HUES64 (cell line): ENCODE data around the gene VPREB3.

Experiments used
- H3K27ac ChIP-seq: 2 replicates; pipeline ENCODE4 v1.7.0; 2013; ENCODE audit warnings: low read depth, low read length, inconsistent platforms
- H3K27me3 ChIP-seq: 2 replicates; pipeline ENCODE4 v1.6.1; 2013; ENCODE audit warnings: mild to moderate bottlenecking, low read length; ENCODE audit not compliant: insufficient read depth
- H3K36me3 ChIP-seq: 2 replicates; pipeline ENCODE4 v1.6.1; 2013; ENCODE audit warnings: mild to moderate bottlenecking, low read length; ENCODE audit not compliant: insufficient read depth
- H3K4me1 ChIP-seq: 2 replicates; pipeline ENCODE4 v1.6.1; 2013; ENCODE audit warnings: mild to moderate bottlenecking, low read length, moderate library complexity; ENCODE audit not compliant: insufficient read depth
- H3K4me3 ChIP-seq: 2 replicates; pipeline ENCODE4 v1.5.1; 2013; ENCODE audit warnings: mild to moderate bottlenecking, low read length, moderate library complexity
- H3K9ac ChIP-seq: 2 replicates; pipeline ENCODE4 v1.6.1; 2013; ENCODE audit warnings: mild to moderate bottlenecking, low read depth, low read length
- H3K9me3 ChIP-seq: 2 replicates; pipeline ENCODE4 v1.6.1; 2013; ENCODE audit warnings: low read depth, low read length; ENCODE audit not compliant: insufficient read depth
- WGBS: fragments of 150-250, 120-280 bp; methylation state at CpG from one replicate; pipeline ENCODE4 v1.1.7; 2013; ENCODE audit warnings: missing lambda C conversion rate; 5-methylcytosine and 5-hydroxymethylcytosine counted together

The VPREB3 gene

GRCh38 chr22:23773483-23774113, 19.4 kb upstream of the VPREB3 start:
- H3K9me3 ChIP-seq, result no peaks in the 10 kb centered on the region
- H3K27me3 ChIP-seq, result peaks cover 29% of the 10 kb centered on the region
- no peaks in the 10 kb centered on the region for H3K36me3 ChIP-seq
- no peak overlapping the region for H3K27ac ChIP-seq
- peak overlapping the region; percentile 50 for H3K4me3 ChIP-seq
- 0 out of 2 replicates have a peak overlapping the region, but pooled peaks have one; percentile 69 for H3K9ac ChIP-seq
- 56% methylated on average over 7 of the region's 7 CpGs for WGBS
- H3K4me1 ChIP-seq, result peaks cover 7% of the 10 kb centered on the region; the same call in 1 of the 2 replicates

GRCh38 chr22:23772649-23773473, 18.6 kb upstream of the VPREB3 start, which contains the start of gene MMP11:
Gene MMP11, plus strand, starts transcription at chr22:23772849. Its CDS starts 22 bp downstream, at chr22:23772871.
- peaks cover 30% of the 10 kb centered on the region for H3K27me3 ChIP-seq
- H3K36me3 ChIP-seq, result no peaks in the 10 kb centered on the region
- no peaks in the 10 kb centered on the region for H3K9me3 ChIP-seq
- peaks cover 7% of the 10 kb centered on the region; the same call in 1 of the 2 replicates for H3K4me1 ChIP-seq
- H3K9ac ChIP-seq, result peak within 1 kb of the TSS; percentile 69
- peak within 1 kb of the TSS; percentile 54 for H3K4me3 ChIP-seq
- H3K27ac ChIP-seq, result no peak within 1 kb of the TSS
- 2% methylated on average over 79 of the region's 79 CpGs for WGBS

- Histone ChIP-seq H3K4me1 (peaks cover 7% of the 10 kb centered on the region; the same call in 1 of the 2 replicates), H3K4me3 (peak overlapping the region; percentile 54)
Observed at GRCh38 chr22:23772315-23772648, 18.1 kb upstream of the VPREB3 start.

GRCh38 chr22:23769321-23769965, 15.2 kb upstream of the VPREB3 start:
- H3K27ac ChIP-seq, result no peak overlapping the region
- peaks cover 10% of the 10 kb centered on the region; the same call in 1 of the 2 replicates for H3K4me1 ChIP-seq
- WGBS, result 87% methylated on average over 6 of the region's 6 CpGs

More at GRCh38 chr22:23772315-23772648, 18.1 kb upstream of the VPREB3 start:
- Histone ChIP-seq H3K9me3 (no peaks in the 10 kb centered on the region), H3K27me3 (peaks cover 30% of the 10 kb centered on the region), H3K27ac (no peak overlapping the region), H3K9ac (peak overlapping the region; percentile 50; the same call in 1 of the 2 replicates), H3K36me3 (no peaks in the 10 kb centered on the region)
- 12% methylated on average over 6 of the region's 6 CpGs for WGBS

GRCh38 chr22:23767673-23768548, 13.7 kb upstream of the VPREB3 start, which contains the start of gene CHCHD10:
Gene CHCHD10, minus strand, starts transcription at chr22:23767972. Its CDS starts 98 bp downstream, at chr22:23767874.
- H3K4me3 ChIP-seq, result peak within 1 kb of the TSS; percentile 68

More at GRCh38 chr22:23769321-23769965, 15.2 kb upstream of the VPREB3 start:
- Histone ChIP-seq H3K9me3 (no peaks in the 10 kb centered on the region), H3K27me3 (peaks cover 27% of the 10 kb centered on the region), H3K36me3 (no peaks in the 10 kb centered on the region), H3K9ac (no peak overlapping the region), H3K4me3 (no peak overlapping the region)

GRCh38 chr22:23767303-23767672, 13.1 kb upstream of the VPREB3 start:
- Histone ChIP-seq H3K4me1 (peaks cover 23% of the 10 kb centered on the region), H3K36me3 (no peaks in the 10 kb centered on the region), H3K9ac (peak overlapping the region; percentile 78), H3K27ac (no peak overlapping the region), H3K9me3 (no peaks in the 10 kb centered on the region), H3K4me3 (peak overlapping the region; percentile 68), H3K27me3 (peaks cover 10% of the 10 kb centered on the region)
- 1% methylated on average over 27 of the region's 27 CpGs for WGBS

More at GRCh38 chr22:23767673-23768548, 13.7 kb upstream of the VPREB3 start, which contains the start of gene CHCHD10:
- peaks cover 19% of the 10 kb centered on the region for H3K4me1 ChIP-seq
- H3K36me3 ChIP-seq, result no peaks in the 10 kb centered on the region
- H3K27ac ChIP-seq, result peak within 1 kb of the TSS; percentile 62; the same call in 1 of the 2 replicates
- H3K9me3 ChIP-seq, result no peaks in the 10 kb centered on the region
- under 1% methylated on average over 63 of the region's 63 CpGs for WGBS
- peaks cover 11% of the 10 kb centered on the region for H3K27me3 ChIP-seq
- peak within 1 kb of the TSS; percentile 78 for H3K9ac ChIP-seq

- Histone ChIP-seq H3K9me3 (no peaks in the 10 kb centered on the region), H3K36me3 (no peaks in the 10 kb centered on the region), H3K9ac (no peak overlapping the region), H3K4me3 (no peak overlapping the region), H3K27ac (no peak overlapping the region), H3K4me1 (peaks cover 18% of the 10 kb centered on the region), H3K27me3 (peaks cover 10% of the 10 kb centered on the region)
- 93% methylated on average over 8 of the region's 9 CpGs for WGBS
Observed at GRCh38 chr22:23764899-23765881, 11.0 kb upstream of the VPREB3 start.

GRCh38 chr22:23763954-23764353, 9.7 kb upstream of the VPREB3 start:
- H3K27ac ChIP-seq, result no peak overlapping the region
- WGBS, result 84% methylated on average over 7 of the region's 7 CpGs
- no peak overlapping the region for H3K9ac ChIP-seq
- no peaks in the 10 kb centered on the region for H3K36me3 ChIP-seq
- peak overlapping the region; percentile 27; the same call in 1 of the 2 replicates for H3K4me3 ChIP-seq
- peaks cover 5% of the 10 kb centered on the region for H3K27me3 ChIP-seq
- H3K9me3 ChIP-seq, result no peaks in the 10 kb centered on the region
- peaks cover 18% of the 10 kb centered on the region for H3K4me1 ChIP-seq

GRCh38 chr22:23763579-23763945, 9.3 kb upstream of the VPREB3 start:
- peaks cover 18% of the 10 kb centered on the region for H3K4me1 ChIP-seq
- H3K4me3 ChIP-seq, result peak overlapping the region; percentile 27
- H3K9me3 ChIP-seq, result no peaks in the 10 kb centered on the region
- H3K27ac ChIP-seq, result no peak overlapping the region
- no peaks in the 10 kb centered on the region for H3K36me3 ChIP-seq
- no peak overlapping the region for H3K9ac ChIP-seq
- H3K27me3 ChIP-seq, result peaks cover under 1% of the 10 kb centered on the region; the same call in 1 of the 2 replicates
- 35% methylated on average over 17 of the region's 17 CpGs for WGBS
